DMS 273 (cell line): ENCODE data around the gene TSPAN18.

Experiments
- DNase-seq: peaks from one replicate; lab custom pipeline; 2025; ENCODE audit not compliant: unreplicated experiment; lab: John Stamatoyannopoulos, UW

TSPAN18 gene

GRCh38 chr11:44726283-44727113 is at the start of gene TSPAN18:
TSS of gene TSPAN18 (plus strand) at chr11:44726962. CDS start at chr11:44906417, 179,455 bp downstream.
- peak; percentile 46 for DNase-seq

- no peak for DNase-seq
Observed at GRCh38 chr11:44680982-44681597, 45.7 kb upstream of the TSPAN18 start.

GRCh38 chr11:44681698-44682097 is 45.1 kb upstream of the TSPAN18 start:
- DNase-seq = no peak

- DNase-seq = no peak
Observed at GRCh38 chr11:44684859-44685281, 41.9 kb upstream of the TSPAN18 start.

- no peak for DNase-seq
Observed at GRCh38 chr11:44687388-44687787, 39.4 kb upstream of the TSPAN18 start.

- DNase-seq = no peak
Observed at GRCh38 chr11:44689265-44689664, 37.5 kb upstream of the TSPAN18 start.

GRCh38 chr11:44690651-44691050 is 36.1 kb upstream of the TSPAN18 start:
- DNase-seq = peak; percentile 14

- DNase-seq = no peak
Observed at GRCh38 chr11:44692460-44692859, 34.3 kb upstream of the TSPAN18 start.

- no peak for DNase-seq
Observed at GRCh38 chr11:44693654-44694119, 33.1 kb upstream of the TSPAN18 start.

GRCh38 chr11:44694443-44694842 is 32.3 kb upstream of the TSPAN18 start:
- DNase-seq = no peak

- DNase-seq = no peak
Observed at GRCh38 chr11:44695169-44695833, 31.5 kb upstream of the TSPAN18 start.

GRCh38 chr11:44698252-44698912 is 28.4 kb upstream of the TSPAN18 start:
- DNase-seq = no peak

- DNase-seq = no peak
Observed at GRCh38 chr11:44699497-44700408, 27.0 kb upstream of the TSPAN18 start.

GRCh38 chr11:44701276-44701675 is 25.5 kb upstream of the TSPAN18 start:
- DNase-seq = no peak

GRCh38 chr11:44702889-44703288 is 23.9 kb upstream of the TSPAN18 start:
- no peak for DNase-seq

- DNase-seq = no peak
Observed at GRCh38 chr11:44707094-44707493, 19.7 kb upstream of the TSPAN18 start.

- no peak for DNase-seq
Observed at GRCh38 chr11:44708009-44708408, 18.8 kb upstream of the TSPAN18 start.

- no peak for DNase-seq
Observed at GRCh38 chr11:44708523-44709280, 18.1 kb upstream of the TSPAN18 start.

- no peak for DNase-seq
Observed at GRCh38 chr11:44709281-44709562, 17.5 kb upstream of the TSPAN18 start.

GRCh38 chr11:44709966-44710365 is 16.8 kb upstream of the TSPAN18 start:
- no peak for DNase-seq
